Gastrocnemius medialis (tissue), 4 donors: ENCODE data around the gene SGPP2.

ENCODE experiments used
- CTCF ChIP-seq, 5 experiments: fragments of 450-650 bp in 3 of 5; fragments of 200-600 bp in 2 of 5; sonication (generic) in 2 of 5; IDR thresholded peaks in 4 of 5; conservative IDR thresholded peaks in 1 of 5; 1 replicate in 4 of 5; 2 replicates in 1 of 5; pipeline ENCODE4 v1.5.1; 2016 to 2019; ENCODE audit warnings: antibody characterized with exemption in 5 of 5, mild to moderate bottlenecking in 3 of 5, moderate library complexity in 3 of 5
- POLR2A ChIP-seq, 2 donors: fragments of 450-650 bp; IDR thresholded peaks; one replicate each; pipeline ENCODE4 v1.6.1; 2017; ENCODE audit warnings: antibody characterized with exemption in 2 of 2, mild to moderate bottlenecking in 2 of 2, moderate library complexity in 2 of 2

DNA sequence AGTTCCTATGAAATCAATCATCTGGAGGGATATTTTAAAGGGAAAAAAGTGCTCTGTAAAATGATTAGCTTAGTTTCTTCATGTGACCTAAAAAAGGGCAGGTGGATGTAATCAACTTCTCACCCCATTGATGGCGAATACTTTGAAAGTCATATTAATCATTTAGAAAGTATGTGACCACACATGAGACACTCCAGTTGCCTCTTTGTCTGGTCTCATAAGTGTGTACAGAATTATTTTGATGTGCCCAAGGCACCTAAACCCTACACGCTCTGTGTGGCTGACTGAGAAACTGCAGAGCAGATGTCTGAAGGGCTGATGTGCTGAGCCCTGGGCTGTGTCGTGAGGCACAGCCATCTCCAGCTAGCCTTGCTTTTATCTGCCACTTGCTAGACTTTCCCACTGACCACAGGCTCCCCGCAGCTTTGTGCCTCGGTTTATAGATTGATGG, 26.9 kb downstream of the SGPP2 start:
- TF ChIP-seq POLR2A (IDR thresholded peaks at IDR 0.05) (no peak), CTCF (IDR thresholded peaks at IDR 0.05 in 4 of 5, conservative IDR thresholded peaks at IDR 0.05 in 1 of 5) (no peak)
